Smooth muscle cell of the brain vasculature (primary cell): ENCODE measurements around the gene GSG1L.

Experiments used
- DNase-seq: peaks from one replicate; pipeline ENCODE4 v3.0.0-alpha.2; 2012; ENCODE audit warnings: low read depth, low spot score

GSG1L gene

DNA sequence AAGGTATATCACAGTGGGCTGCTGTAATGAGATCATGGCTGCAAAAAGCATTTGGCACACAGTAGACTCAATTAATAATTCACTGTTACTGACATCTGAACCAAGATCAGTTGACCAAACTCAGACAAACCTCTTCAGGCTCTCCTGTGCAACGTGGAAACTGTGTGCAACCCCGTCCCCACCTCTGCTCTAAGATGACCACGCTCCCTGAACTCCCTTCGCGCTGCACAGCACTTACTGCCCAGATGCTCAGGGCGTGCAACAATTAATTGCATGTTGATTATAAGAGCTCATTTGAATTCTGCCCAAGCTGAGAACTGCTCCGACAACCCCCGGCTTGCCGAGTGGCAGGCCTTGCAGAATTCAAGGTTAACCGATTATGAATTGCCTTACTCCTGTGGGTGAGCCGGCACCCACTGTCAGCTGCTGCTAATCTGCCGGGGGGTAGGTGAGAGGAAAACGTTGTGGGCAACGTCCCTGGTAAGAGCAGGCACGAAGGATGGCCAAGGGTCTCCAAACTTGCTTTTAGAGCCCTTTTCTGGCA is 1.3 kb upstream of the GSG1L start:
- DNase-seq = no peak

DNA sequence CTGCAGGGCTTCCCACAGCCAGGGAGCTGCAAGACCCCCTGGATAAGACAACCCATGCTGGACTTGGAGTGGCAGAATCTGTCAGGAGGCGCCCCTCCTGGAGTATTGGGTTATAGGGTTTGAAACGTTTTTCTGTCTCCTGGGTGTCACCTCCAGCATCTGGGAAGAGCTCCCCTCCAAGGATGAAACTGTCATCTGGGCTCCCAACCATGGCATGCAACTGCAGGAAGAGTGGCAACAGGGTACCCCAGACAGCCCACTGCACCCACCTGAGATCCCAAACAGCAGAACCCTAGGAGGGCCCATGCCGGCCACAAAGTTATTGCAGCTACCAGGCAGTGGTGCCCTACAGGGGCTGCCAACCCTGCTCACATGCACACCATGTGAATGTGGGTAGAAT is 636 bp upstream of the GSG1L start:
- no peak for DNase-seq

DNA sequence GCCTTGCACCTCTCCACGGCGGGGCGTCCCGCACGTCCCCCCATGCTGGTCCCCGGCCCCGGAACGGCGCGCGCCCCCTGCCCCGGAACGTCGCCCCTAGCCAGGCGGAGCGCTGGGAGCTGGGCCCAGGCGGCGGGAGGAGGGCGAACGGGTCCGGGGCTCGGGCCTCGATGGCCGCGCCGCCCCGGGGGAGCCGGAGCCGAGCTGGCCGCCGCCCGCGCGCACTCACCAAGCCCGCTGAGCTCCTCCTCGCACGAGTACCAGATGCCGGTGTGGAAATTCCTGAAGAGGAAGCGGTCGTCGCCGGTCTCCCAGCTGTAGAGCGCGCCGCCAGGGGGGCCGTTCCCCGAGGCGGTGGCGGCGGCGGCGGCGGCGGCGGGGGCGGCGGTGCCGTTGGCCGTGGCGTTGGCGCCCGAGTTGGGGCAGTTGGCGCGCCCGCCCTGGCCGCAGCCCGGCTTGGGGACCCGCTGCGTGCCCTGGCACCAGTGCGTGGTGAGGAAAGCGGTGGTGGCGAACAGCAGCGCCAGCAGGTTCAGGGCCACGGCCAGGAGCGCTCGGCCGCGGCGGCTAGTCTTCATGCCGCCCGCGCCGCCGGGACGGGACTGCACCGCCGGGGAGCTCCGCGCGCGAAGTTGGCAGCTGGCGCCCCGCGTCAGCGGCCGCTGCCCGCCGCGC is 530 bp downstream of the GSG1L start:
- DNase-seq = no peak

DNA sequence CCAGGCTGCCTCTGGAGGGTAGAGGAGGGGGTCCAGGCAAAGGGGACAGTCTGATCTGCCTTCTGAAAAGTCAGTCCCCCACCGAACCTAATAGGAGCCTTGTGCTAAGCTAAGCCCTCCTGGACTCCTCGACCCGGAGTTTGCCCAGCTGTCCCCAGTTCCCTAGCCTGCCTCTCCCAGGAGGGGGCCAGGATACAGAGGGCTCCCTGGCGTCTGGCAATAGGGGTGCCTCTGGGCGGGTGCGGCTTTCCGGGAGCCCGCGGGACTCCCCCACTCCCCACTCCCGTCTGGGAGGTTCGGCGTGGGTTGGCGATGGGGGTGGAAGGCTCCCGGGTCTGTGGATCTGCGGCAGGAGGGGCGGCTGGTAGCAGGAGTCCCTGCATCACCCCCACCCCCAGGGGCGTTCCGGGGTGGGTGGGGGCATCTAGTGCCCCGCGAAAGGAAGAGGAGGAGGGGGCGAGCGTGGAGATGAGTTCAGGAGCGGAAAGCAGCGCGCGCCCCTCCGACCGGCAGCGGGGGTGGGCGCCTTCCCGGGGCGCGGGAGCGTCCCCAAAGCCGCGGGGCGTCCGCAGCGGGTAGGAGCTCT is 1.2 kb downstream of the GSG1L start:
- DNase-seq = no peak

DNA sequence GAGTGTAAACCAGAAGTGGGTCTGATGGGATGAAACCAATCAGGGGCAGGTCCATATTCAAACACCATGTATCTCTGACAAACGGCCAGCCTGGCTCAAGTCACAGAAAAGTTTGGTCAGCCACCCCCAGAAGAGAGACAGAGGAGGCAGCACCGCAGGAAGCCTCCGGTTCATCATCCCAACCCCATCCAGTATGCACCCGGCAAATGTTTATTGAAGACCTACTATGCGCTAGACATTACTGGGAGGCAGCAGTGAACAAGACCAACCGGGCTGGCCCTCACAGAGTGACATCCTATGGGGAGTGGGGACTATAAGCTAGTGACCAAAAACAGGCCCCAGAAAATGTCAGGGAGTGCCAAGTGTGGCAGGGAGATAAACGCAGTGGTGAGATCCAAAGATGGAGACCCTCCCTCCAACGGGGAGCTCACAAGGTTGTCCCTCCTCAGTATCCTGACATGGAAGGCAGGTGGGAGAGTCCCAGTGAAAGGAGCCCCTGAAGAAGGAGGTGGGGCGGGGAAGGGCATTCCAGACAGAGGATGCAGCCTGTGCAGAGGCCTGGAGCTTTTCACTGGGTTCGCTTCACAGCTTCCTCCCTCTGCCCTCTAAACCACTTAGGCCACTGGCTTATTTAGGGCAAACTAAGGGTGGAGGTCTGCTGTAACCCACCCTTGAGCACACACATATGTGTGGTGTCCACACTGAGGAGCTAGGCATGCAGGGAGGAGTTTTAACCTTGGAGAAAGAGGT is 2.0 kb downstream of the GSG1L start:
- DNase-seq = no peak

DNA sequence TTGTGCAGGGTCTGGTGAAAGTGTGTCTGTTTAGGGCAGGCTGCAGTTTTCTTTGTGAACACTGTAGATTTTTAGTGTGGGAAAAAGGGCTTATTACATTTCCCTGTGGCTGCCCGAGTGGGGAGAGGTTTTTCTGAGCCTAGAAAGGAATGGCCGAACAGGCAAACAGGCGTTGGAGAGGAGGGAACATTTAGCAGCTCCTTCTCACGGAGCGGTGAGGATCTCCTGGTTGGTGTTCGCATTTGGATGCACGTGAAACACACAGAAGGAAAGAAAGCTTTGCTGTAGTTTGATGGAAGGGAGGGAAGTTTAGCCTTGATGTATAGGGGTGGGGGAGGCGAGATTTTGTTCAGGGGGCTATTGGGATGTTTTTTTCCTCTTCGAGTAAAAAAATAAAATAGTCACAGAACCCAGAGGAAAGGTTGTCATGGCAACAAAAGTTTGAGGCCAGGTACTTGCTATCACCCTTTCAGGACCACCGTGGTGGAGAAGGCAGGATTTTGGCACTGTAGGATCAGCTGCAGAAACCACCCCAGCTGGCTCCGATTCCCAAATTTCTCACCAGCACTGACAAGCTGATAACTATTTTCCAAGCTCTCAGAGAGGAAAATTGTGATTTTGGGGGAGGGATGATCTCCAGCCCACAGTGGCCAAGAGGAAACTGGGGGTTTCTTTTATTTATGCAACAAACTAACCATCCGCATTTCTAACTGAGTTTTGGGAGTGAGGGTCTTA is 3.5 kb downstream of the GSG1L start:
- no peak for DNase-seq

DNA sequence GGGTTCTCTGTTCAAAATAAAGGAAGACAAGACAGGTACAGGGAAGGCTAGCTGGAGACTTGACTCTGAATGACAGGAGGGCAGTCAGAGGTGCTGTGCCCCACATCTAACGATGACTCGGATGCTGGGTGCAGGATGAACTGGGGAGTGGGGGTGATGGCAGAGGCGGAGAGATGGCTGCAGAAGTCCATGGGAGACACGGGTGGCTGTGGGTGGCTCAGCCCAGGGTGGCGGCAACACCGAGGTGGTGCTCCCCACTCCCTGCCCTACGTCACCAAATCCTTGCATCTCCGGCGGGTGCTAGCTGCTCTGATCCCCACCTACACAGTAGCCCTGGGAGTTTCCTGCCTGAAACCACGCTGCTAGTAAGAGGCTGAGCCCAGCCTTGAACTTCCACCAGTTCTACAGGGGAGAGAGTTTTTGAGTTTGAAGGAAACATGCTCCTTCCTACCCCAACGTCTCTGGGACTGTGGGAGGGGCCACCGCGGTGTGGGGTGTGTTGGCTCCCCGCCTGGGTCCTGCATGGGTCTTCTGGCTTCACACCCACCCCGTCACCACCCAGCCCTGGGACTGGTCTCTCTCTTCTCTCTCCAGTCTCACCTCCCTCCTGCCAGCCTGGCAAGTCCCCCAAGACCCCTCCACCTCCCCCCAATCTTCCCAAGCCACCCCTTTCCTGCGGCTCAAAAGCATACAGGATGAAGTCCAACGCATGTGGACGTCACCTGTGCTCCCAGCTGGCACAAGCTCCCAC is 4.5 kb downstream of the GSG1L start:
- DNase-seq = no peak

DNA sequence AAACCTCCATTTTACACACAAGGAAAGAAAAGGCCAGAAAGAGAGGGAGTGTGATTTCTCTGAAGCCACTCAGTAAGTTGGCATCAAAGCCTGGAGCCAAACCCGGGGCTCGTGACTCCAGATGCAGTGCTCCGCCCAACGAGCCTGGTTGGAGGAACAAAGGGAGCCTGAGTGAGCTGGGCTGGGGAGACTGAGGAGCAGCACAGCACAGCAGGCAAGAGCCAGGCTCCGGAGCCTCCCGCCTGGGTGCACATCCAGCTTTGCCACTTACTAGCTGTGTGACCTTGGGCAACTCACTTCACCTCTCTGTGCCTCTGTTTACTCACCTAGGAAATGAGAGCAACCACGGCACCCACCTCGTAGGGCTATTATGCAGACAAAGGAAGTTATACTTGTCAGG is 5.6 kb downstream of the GSG1L start:
- DNase-seq = no peak

DNA sequence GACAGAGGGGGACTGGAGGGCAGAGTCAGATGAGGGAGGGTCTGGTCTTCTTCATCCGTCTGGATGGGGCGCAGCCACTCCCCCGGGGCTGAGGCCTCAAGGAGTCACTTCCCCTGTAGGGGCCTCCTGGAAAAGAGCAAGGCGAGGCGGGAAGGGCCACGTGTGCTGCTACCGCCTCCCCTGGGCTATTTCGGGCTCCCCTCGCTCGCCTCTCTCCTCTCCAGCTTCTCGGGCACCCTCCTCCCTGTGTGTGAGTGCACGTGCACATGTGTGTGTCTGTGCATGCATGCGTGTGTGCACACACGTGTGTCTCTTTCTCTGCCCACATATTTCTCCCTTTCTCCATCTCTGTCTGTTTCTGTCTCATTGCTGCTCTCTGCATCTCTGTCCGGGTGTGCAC is 10.1 kb downstream of the GSG1L start:
- DNase-seq = no peak

DNA sequence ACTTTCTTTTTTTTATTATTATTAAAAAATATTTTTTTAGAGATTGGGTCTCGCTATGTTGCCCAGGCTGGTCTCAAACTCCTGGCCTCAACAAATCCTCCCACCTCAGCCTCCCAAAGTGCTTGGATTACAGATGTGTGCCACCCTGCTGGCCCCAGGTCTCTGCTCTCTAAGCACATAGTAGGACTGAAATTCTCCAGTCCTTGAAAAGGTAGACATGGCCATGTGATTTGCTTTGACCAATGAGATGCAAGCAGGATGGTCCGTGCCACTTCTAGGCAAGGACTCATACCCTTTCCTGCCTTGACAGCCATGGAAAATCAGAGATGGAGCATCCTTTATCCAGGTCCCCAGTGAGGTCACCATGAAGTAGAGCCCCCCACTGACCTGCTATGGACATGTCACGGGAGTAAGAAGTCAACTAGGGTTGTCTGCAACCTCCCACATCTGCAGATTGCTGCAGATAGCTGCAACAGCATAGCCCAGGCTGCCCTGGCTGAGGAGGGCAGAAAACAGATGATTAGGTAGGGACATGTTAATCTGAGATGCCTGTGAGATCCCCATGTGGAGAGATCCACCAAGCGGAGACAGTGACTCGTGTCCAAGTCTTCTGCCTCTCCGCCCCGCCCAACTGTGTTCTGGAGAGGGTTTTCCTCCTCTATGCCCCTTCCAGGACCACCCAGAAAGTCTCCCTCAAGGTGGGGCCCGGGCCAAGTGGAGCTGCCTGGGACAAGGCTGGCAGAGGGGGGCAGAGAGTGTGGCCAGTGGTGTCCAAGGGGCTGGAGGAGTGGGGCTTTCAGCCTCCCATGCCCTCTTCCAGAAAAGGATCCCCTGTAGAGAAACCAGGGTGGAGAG is 11.0 kb downstream of the GSG1L start:
- no peak for DNase-seq

DNA sequence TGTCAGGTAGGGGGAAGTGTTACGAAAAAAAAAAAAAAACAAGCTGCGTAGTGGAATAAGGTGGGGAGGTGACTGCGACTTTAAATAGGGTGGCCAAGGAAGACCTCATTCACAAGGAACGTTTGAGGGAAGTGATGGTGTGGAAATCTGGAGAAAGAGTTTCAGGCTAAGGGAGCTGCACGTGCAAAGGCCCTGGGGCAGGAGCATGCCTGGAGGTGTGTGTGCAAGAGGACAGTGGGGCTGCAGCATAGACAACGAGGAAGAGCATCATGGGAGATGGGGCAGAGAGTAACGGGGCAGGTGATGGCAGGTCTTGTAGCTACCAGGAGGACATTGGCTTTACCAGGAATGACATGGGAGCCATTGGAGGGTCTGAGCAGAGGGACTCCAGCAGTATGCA is 12.0 kb downstream of the GSG1L start:
- no peak for DNase-seq

DNA sequence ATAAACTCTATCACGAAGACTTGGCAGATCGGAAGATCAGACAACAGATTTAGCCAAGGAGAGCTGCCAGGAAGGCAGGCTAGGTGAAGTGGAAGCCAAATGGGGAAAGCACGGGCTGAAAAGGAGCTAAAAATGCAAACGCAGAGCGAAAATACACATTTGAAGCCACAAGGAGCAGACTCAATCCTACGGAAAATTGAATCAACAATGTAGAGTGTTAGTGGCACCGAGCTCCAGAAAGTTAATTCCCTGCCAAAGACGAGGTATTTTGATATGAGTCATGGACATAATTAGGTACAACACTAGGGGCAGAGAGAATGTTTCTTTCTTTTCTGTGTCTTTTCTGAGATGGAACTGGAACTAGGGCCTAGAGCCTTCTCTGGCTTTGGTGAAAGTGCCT is 20.7 kb downstream of the GSG1L start:
- DNase-seq = no peak

DNA sequence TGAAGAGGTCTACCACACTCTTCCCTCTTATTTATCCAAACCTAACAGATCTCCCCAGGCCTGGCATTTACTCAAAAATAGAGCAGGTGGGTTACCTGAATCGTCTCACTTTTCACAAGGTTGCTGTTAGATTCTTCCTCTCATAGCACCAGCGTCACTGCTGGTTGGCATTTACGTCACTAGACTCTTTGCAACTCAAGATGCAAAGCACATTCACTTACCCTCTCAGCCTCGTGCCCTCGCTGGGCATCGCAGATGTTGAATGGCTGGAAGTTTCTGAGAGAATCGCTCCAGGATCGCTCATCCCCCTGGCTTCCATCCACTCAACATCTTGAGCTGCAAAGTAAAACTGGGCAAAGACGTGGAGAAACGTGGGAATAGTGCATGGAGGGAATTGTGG is 21.9 kb downstream of the GSG1L start:
- DNase-seq = no peak

DNA sequence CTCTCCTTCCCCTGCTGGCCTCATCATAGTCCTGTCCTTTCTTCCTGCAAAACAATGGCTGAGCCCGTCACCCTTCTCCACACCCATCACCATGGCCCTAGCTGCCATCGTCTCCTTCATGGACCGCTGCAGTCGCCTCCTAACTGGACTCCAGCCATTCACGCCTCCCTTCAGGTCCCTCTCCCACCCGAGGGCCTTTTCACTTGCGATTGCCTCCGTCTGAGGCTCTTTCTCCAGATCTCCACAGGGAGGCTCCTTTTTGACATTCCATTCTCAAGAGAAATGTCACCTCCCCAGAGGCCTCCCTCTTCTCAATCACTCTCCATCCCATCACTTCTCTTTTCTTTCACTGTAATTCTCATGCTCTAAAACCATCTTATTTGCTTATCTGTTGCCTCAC is 23.5 kb downstream of the GSG1L start:
- no peak for DNase-seq

DNA sequence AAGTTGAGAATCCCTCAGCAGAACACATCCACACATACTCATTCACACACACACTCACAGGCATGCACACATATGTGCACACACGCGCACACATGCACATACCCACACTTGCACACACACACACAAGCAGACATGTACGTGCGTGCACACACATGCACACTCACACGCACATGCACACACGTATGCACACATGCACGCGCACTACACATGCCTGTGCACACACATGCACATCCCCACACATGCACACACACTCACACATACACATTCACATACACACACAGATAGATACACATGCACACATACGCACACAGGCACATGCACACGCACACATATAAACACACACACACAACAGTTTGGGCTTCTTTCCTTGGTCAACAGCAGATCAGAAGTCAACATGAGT is 24.0 kb downstream of the GSG1L start:
- no peak for DNase-seq

DNA sequence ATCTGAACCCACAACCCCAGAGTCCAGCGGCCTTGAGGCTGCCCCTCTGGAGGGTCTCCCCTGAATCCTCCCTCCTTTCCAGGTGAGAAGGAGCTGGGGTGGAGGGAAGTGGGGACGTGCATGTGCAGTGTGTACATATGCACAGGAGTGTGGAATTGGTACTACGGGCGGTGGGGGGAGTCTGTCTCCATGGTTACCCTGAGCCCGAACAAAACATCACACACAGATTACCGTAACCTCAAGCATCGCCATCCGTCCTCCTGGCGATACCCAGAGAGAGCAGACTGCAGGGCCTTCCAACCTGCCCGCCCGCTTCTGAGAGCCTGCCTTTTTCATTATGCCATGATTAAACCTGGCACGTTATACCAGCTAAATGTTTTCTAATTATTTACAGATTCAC is 25.1 kb downstream of the GSG1L start:
- no peak for DNase-seq

DNA sequence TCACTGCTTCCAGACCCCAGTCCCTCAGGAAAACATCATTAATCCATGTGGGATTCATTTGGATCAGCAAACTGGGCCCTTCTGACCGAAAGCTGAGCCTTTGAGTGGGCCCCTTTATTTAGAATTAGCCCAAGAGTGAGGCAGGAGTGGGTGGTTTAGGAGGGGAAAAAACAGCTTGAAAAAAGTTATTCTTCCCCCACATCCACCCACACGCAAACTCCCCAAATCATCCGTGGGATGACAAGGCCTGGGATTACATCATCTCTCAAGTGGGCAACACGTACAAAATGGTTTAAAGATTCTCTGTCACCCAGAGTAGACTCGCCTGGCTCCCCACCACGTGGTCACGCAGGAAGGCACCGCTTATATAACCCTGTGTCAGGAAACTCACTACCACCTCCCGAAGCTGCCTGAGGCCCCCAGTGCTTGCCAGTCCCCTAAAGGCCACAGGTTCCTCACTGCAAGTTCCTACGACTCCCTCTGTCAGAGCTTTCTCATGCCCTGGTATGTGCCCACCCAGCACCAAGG is 27.6 kb downstream of the GSG1L start:
- no peak for DNase-seq

DNA sequence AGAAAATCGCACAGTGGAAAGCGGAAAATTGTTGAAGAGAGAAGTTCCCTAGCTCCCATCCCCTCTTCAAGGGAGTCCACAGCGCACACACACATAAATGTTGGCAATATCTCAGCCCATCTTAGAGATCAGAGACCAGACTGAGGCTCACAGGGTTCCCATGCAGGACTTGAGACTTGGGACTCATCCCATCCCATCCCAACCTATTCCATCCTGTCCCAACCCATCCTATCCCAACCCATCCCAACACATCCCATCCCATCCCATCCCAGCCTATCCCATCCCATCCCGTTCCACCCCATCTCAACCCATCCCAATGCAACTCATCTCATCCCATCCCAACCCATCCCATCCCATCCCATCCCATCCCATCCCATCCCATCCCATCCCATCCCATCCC is 29.6 kb downstream of the GSG1L start:
- DNase-seq = no peak

DNA sequence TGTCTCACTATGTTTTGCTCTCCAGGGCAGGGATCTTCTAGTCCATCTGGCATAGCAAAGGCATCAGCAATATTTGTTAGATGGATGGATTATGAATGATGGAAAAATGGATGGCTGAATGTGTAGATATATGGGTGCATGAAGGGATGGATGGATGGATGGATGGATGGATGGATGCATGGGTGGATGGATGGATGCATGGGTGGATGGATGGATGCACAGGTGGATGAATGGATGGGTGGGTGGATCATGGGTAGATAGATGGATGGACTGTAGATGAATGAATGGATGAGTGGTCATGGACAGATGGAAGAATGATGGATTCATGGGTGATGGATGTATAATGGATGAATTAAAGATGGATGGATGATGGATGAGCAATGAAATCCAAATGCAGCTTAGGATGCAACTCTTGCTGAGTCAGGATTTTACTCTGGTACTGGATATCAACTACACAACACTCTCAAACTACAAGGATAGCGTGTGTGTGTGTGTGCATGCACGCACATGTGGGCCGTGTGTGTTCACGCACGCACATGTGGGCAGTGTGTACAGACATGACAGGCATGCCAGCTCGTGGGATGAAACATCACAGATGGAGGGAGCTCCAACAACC is 34.0 kb downstream of the GSG1L start:
- DNase-seq = no peak

DNA sequence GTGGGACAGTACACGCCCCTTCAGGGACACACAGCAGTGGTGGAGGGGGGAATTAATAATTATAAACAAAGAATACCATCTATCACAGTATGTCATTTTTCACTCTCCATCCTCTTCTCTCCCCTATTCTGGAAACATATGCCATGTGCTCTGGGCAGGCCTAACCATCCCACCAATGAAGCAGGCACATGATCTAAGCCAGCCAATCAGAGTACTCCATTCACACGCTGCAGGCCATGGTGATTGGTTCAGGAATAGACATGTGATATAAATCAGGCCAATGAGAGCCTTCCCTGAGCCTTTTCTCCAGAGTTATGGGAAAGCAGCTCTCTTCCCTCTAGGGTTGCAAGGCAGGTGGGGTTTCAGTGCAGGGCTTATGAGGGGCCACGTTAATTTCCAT is 36.5 kb downstream of the GSG1L start:
- DNase-seq = no peak
